Panc1 (cell line): Measurements from ENCODE around the gene OR51A7. TPM values are rescaled to one million over a fixed set of nuclear protein-coding genes. Genes with fewer than 3 reads are reported as not detected.

ENCODE experiments used
- ATAC-seq: fragments of 200-7000 bp; cut with Tn5 transposase; 2 replicates; pipeline ENCODE4 v1.9.1; 2020; ENCODE audit warnings: mild to moderate bottlenecking, moderate library complexity
- BruUV-seq: library from RNA; stranded (reverse); fragments of 400-500 nt; replicated peaks from 2 replicates; lab custom pipeline; 2021; lab: Mats Ljungman, UMichigan
- CTCF ChIA-PET: fragments of 300-600 bp; sonication (Branson Sonifier 250); formaldehyde crosslinking; loops from one replicate; lab custom pipeline; 2022; ENCODE audit warnings: antibody characterized with exemption; lab: Charles Lee
- POLR2A ChIA-PET: fragments of 300-600 bp; sonication (Branson Sonifier 250); formaldehyde crosslinking; loops from one replicate; lab custom pipeline; 2022; ENCODE audit warnings: antibody characterized with exemption; lab: Charles Lee
- DNase-seq: peaks from one replicate; pipeline ENCODE4 v3.0.0-alpha.2; 2010; ENCODE audit warnings: low read depth, low spot score
- H3K27ac ChIP-seq: 2 replicates; pipeline ENCODE4 v1.5.1; 2011; ENCODE audit warnings: mild to moderate bottlenecking, low read length, inconsistent platforms
- H3K27me3 ChIP-seq: fragments of 200-500 bp; sonication (Bioruptor generic); 2 replicates; pipeline ENCODE4 v1.6.0; 2014; ENCODE audit warnings: low read length, inconsistent platforms; ENCODE audit not compliant: control insufficient read depth, insufficient read depth
- H3K36me3 ChIP-seq: fragments of 200-500 bp; sonication (Bioruptor generic); 2 replicates; pipeline ENCODE4 v1.5.1; 2014; ENCODE audit warnings: inconsistent platforms, mild to moderate bottlenecking, low read length, moderate library complexity; ENCODE audit not compliant: control insufficient read depth, insufficient read depth
- H3K4me1 ChIP-seq: 2 replicates; pipeline ENCODE4 v1.5.1; 2011; ENCODE audit warnings: inconsistent platforms, mild to moderate bottlenecking, low read length, moderate library complexity; ENCODE audit not compliant: control insufficient read depth, insufficient read depth
- H3K4me3 ChIP-seq, 2 experiments: 2 replicates each; pipeline ENCODE4 v1.5.1; 2011 to 2012; ENCODE audit warnings: low read depth in 2 of 2, low read length in 2 of 2, mild to moderate bottlenecking in 2 of 2, inconsistent platforms in 1 of 2, moderate library complexity in 1 of 2
- H3K9me3 ChIP-seq: fragments of 200-500 bp; sonication (Bioruptor generic); 2 replicates; pipeline ENCODE4 v1.5.1; 2014; ENCODE audit warnings: low read depth, mild to moderate bottlenecking, inconsistent platforms, low read length, moderate library complexity; ENCODE audit not compliant: control insufficient read depth, insufficient read depth
- POLR2AphosphoS5 ChIP-seq: IDR thresholded peaks from 2 replicates; pipeline ENCODE4 v1.6.1; 2012; ENCODE audit warnings: mild to moderate bottlenecking, low read depth, low read length, moderate library complexity
- SIN3A ChIP-seq: IDR thresholded peaks from 2 replicates; pipeline ENCODE4 v1.6.1; 2012; ENCODE audit warnings: low read depth, mild to moderate bottlenecking, low read length, moderate library complexity, borderline replicate concordance; ENCODE audit not compliant: insufficient read depth
- TCF7L2 ChIP-seq: IDR thresholded peaks from 2 replicates; pipeline ENCODE4 v1.6.1; 2011; ENCODE audit warnings: mild to moderate bottlenecking, low read depth, low read length, inconsistent platforms
- in situ Hi-C: cut with HindIII; loops from 2 replicates; pipeline ENCODE4 v1.10.0; 2016; ENCODE audit warnings: low sequenced_read_pairs, low pct_unique_long_range_greater_than_20kb
- intact Hi-C: fragments of 100-400 bp; cut with micrococcal nuclease; formaldehyde crosslinking; loops from one replicate; pipeline ENCODE4 v1.10.0; 2022; ENCODE audit not compliant: unreplicated experiment
- total RNA-seq: library from RNA; stranded (reverse); gene quantifications from one replicate; pipeline ENCODE4 v1.2.1, GENCODE V29; 2021; ENCODE audit not compliant: unreplicated experiment
- TF ChIP-seq, protein P1 (sequence below), 2 experiments: IDR thresholded peaks; 2 replicates each; pipeline ENCODE4 v1.6.1; 2011 to 2012; ENCODE audit warnings: low read depth in 2 of 2, control low read depth in 1 of 2, low read length in 1 of 2, mild to moderate bottlenecking in 1 of 2, moderate library complexity in 1 of 2; ENCODE audit not compliant: insufficient read depth in 1 of 2
- TF ChIP-seq, protein P2 (sequence below): fragments of 450-650 bp; IDR thresholded peaks from 2 replicates; pipeline ENCODE4 v1.5.1; 2017; ENCODE audit warnings: mild to moderate bottlenecking

The OR51A7 gene
- total RNA-seq, 1 experiment from 2014 or later = not detected

DNA sequence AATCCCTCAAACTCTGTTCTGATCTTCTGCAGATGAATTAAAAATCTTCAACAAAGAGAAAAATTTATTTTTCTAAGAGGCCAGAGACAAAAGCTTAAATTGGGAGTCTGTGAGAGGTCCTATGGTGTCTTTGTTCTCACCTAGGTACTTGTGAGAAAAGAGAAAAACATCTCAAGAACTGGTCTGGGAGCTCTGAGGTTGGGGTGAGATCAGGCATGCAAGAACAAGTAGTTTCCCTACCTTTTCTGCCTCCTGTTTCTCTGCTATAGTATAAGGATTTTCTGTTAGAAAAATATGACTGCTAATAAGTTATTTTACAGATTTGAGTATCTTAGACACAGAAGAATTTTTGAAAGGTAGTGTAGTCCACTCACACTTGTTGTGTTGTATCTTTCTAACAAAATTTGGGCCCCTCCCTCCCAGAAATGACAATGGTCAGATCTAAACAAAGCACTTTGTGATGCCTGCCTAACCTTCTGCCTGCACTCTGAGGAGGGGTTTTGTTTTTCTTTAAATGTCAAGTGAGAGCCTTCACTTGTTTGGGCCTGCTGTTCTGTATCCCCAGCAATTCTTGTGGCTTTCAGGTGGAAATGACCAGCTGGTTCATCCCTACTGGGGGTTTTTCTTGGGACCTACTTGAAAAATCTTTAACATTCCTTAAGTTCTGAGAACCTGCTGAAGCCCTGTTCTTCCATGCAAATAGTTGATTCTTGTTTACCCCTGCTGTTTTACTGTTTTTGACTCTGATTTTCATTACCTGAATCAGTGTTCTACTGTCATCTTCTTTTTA is 40.9 kb upstream of the OR51A7 start:
- TF ChIP-seq POLR2AphosphoS5 (no peak), TCF7L2 (no peak), SIN3A (no peak)
- TF ChIP-seq, protein P1, sequence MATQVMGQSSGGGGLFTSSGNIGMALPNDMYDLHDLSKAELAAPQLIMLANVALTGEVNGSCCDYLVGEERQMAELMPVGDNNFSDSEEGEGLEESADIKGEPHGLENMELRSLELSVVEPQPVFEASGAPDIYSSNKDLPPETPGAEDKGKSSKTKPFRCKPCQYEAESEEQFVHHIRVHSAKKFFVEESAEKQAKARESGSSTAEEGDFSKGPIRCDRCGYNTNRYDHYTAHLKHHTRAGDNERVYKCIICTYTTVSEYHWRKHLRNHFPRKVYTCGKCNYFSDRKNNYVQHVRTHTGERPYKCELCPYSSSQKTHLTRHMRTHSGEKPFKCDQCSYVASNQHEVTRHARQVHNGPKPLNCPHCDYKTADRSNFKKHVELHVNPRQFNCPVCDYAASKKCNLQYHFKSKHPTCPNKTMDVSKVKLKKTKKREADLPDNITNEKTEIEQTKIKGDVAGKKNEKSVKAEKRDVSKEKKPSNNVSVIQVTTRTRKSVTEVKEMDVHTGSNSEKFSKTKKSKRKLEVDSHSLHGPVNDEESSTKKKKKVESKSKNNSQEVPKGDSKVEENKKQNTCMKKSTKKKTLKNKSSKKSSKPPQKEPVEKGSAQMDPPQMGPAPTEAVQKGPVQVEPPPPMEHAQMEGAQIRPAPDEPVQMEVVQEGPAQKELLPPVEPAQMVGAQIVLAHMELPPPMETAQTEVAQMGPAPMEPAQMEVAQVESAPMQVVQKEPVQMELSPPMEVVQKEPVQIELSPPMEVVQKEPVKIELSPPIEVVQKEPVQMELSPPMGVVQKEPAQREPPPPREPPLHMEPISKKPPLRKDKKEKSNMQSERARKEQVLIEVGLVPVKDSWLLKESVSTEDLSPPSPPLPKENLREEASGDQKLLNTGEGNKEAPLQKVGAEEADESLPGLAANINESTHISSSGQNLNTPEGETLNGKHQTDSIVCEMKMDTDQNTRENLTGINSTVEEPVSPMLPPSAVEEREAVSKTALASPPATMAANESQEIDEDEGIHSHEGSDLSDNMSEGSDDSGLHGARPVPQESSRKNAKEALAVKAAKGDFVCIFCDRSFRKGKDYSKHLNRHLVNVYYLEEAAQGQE (IDR thresholded peaks at IDR 0.05; ENCODE audit: insufficient read depth in 1 of 2, low read depth in 2 of 2, low read length in 1 of 2) = no peak
- TF ChIP-seq, protein P2, sequence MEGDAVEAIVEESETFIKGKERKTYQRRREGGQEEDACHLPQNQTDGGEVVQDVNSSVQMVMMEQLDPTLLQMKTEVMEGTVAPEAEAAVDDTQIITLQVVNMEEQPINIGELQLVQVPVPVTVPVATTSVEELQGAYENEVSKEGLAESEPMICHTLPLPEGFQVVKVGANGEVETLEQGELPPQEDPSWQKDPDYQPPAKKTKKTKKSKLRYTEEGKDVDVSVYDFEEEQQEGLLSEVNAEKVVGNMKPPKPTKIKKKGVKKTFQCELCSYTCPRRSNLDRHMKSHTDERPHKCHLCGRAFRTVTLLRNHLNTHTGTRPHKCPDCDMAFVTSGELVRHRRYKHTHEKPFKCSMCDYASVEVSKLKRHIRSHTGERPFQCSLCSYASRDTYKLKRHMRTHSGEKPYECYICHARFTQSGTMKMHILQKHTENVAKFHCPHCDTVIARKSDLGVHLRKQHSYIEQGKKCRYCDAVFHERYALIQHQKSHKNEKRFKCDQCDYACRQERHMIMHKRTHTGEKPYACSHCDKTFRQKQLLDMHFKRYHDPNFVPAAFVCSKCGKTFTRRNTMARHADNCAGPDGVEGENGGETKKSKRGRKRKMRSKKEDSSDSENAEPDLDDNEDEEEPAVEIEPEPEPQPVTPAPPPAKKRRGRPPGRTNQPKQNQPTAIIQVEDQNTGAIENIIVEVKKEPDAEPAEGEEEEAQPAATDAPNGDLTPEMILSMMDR = no peak
- Histone ChIP-seq H3K9me3 (no peaks in the 10 kb centered on the region), H3K4me1 (no peaks in the 10 kb centered on the region), H3K27ac (no peak overlapping the region), H3K36me3 (no peaks in the 10 kb centered on the region), H3K27me3 (no peaks in the 10 kb centered on the region), H3K4me3 (no peak overlapping the region)
- ChIA-PET POLR2A (no interaction called here), CTCF (no interaction called here)
- in situ Hi-C loops (no loop called here), intact Hi-C loops (no loop called here)
- DNase-seq = no peak
- ATAC-seq = no peak
- no TSS peak for BruUV-seq

DNA sequence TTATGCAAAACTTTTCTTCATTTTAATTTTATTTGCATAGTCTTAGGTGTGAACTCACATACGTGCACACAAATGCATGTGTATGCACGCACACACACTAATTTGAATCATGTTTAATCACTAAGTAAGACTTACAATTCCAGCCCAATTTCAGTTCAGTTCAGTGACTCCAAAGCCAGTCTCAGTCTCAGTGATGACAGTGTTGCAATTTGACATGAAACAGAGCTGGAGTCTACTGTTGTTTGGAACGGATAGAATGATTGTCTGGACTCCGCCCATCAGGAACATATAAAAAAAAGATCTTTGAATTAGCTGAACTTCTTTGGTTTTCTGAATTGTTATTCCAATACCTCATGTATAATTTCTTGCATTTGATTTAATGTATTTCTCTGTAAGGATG is 39.7 kb upstream of the OR51A7 start:
- ATAC-seq (no peak), DNase-seq (no peak)
- H3K36me3 ChIP-seq = no peaks in the 10 kb centered on the region
- CTCF ChIA-PET = no interaction called here
- no peak overlapping the region for H3K27ac ChIP-seq
- in situ Hi-C loops = no loop called here
- no peaks in the 10 kb centered on the region for H3K9me3 ChIP-seq
- H3K4me1 ChIP-seq = no peaks in the 10 kb centered on the region
- H3K27me3 ChIP-seq = no peaks in the 10 kb centered on the region
- TF ChIP-seq, protein P2 = no peak
- TF ChIP-seq SIN3A (no peak), TCF7L2 (no peak), POLR2AphosphoS5 (no peak)
- TF ChIP-seq, protein P1 (IDR thresholded peaks at IDR 0.05; ENCODE audit: insufficient read depth in 1 of 2, low read depth in 2 of 2, low read length in 1 of 2) = no peak
- intact Hi-C loops = no loop called here
- no peak overlapping the region for H3K4me3 ChIP-seq
- POLR2A ChIA-PET = no interaction called here
- no TSS peak for BruUV-seq
